Posterior vena cava (tissue), 2 donors: ENCODE results near the gene COX20. TPM values are rescaled to one million over a fixed set of nuclear protein-coding genes. Genes with fewer than 3 reads are reported as not detected.
"Not testable (repeated sequence)": the region's sequence is repeated elsewhere in the genome, so short reads cannot be mapped to it uniquely, and the experiment has no call there.

Experiments
- DNase-seq: peaks from one replicate; pipeline ENCODE4 v3.0.0-alpha.2; 2020; ENCODE audit warnings: low spot score
- intact Hi-C, 2 donors: fragments of 100-400 bp; cut with DNase I; formaldehyde crosslinking; loops; one replicate each; pipeline versions ENCODE4 v1.14.1 to v1.14.2; 2022 to 2023
- long read RNA-seq, 2 donors: library from polyadenylated mRNA; unstranded; transcript quantifications; one replicate each; pipeline ENCODE4 v2.0.0, GENCODE V29; 2020 to 2021
- total RNA-seq, 2 donors: library from RNA; stranded (reverse); fragmentation: NEBNext Ultra II Directional; extraction: Animal tissue kit (Norgen Biotek cat#: 25700); gene quantifications; one replicate each; pipeline ENCODE4 v1.2.1, GENCODE V29; 2021
- donor health status: DM: yes; HTN: yes; CAD: no.
- donor health status: DM: yes; HTN: yes; CAD: no.

The COX20 gene
- 10 to 100 TPM; 42.1 to 47.6 TPM for total RNA-seq
- long read RNA-seq, donor 1, transcript COX20-202 (3 exons, 1,005 nt), result minor isoform, 18 of 50 reads
- long read RNA-seq, donor 1, transcript COX20-203 (4 exons, 2,631 nt), result major isoform, 25 of 50 reads
- long read RNA-seq, donor 1, partial matches to known transcripts, result 0 of 50 reads
- long read RNA-seq, donor 1, other reads (novel, unspliced or antisense), result 4 of 50 reads
- long read RNA-seq, donor 2, transcript COX20-202 (3 exons, 1,005 nt), result minor isoform, 28 of 104 reads
- long read RNA-seq, donor 2, transcript COX20-203 (4 exons, 2,631 nt), result major isoform, 53 of 104 reads
- long read RNA-seq, donor 2, transcript COX20-204 (3 exons, 2,616 nt), result minor isoform, 8 of 104 reads
- long read RNA-seq, donor 2, partial matches to known transcripts, result 0 of 104 reads
- long read RNA-seq, donor 2, other reads (novel, unspliced or antisense), result 11 of 104 reads

- intact Hi-C loops, result loop anchor here in 1 of 2 donors (10.0 kb wide), 1 partner anchor 139 kb away; no protein-coding TSS in a partner anchor
Observed at GRCh38 chr1:244835276-244836134, at the start of gene COX20. TSS of gene COX20 (plus strand) at chr1:244835658. CDS start at chr1:244835715, 57 bp downstream.

DNA sequence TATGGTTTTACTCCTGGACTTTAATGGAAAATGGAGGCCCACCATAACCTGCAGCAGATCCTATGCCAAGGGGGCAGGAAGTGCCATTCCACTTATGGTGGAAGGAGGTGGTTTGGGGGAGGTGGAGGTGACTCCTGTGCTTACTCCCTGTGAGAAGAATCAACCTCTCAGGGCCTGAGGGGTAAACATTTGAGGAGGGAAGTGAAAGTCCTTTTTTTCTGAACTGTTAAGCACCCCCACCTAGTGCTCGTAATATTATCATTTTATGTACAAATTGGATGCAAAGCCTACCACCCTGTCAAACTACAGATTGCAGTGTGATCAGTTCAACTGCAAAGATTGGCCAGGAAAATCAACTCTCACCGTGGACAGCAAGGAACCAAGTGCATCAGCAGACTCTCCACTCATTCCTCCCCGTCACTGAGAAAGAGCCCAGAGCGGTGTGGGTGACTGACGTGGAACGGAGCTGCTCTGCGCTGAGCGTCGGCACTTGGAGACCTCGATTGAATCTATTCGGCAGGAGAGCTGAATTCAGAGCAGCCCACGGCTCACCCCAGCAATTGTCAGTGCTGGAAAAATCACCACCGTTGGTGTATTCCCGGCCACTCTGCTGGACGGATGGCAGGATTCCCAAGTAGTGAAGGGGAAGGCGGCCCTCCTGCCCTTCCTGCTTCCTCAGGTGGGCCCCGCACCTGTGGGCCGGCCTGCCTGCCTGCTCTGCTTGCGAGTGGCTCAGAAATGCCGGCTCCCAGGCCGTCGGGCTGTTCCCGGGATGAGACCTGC is 46.8 kb upstream of the COX20 start:
- intact Hi-C loops, result no loop called here
- DNase-seq, result peak; percentile 46

More at GRCh38 chr1:244835276-244836134, at the start of gene COX20:
- peak; percentile 97 for DNase-seq

- DNase-seq, result no peak
- intact Hi-C loops, result no loop called here
Observed at GRCh38 chr1:244789276-244789580, 46.2 kb upstream of the COX20 start.

DNA sequence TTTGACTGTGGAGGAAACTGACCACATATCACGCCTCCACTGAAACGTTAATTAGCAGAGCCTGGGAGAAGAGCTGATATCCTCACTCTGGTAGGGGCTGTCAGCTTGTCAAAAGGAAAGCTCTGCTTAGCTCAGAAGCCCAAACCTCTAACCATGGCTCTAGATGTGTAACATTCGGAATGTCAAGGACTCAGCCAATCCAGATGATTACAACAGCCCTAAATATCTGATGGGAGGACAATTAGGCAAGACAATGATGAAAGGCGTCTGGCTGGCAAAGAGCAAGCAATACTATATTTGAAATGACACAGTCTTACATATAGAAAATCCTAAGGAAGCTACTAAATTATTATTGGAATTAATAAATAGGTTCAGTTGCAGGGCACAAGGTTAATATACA is 45.7 kb upstream of the COX20 start:
- no peak for DNase-seq
- intact Hi-C loops, result no loop called here

DNA sequence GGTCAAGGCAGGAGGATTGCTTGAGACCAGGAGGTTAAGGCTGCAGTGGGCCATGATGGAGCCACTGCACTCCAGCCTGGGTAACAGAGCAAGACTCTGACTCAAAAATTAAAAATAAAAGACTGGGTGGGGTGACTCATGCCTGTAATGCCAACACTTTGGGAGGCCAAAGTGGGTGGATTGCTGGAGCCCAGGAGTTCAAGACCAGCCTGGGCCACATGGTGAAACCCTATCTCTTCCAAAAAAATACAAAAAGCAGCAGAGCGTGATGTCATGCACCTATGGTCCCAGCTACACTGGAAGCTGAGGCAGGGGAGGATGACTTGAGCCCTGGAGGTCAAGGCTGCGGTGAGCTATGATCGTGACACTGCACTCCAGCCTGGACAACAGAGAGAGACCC is 44.4 kb upstream of the COX20 start:
- intact Hi-C loops, result no loop called here
- peak; percentile 32 for DNase-seq

GRCh38 chr1:244792188-244792850 is 43.1 kb upstream of the COX20 start:
- intact Hi-C loops, result no loop called here
- DNase-seq, result peak; percentile 42

GRCh38 chr1:244794071-244794470 is 41.4 kb upstream of the COX20 start:
- peak; percentile 40 for DNase-seq
- intact Hi-C loops, result no loop called here

GRCh38 chr1:244794516-244794915 is 40.9 kb upstream of the COX20 start:
- intact Hi-C loops, result not testable (repeated sequence)

GRCh38 chr1:244796719-244797406 is 38.6 kb upstream of the COX20 start:
- DNase-seq, result peak; percentile 58
- intact Hi-C loops, result loop anchor here (5.0 kb wide), 2 partner anchors 190 to 195 kb away; no protein-coding TSS in a partner anchor

More at GRCh38 chr1:244794516-244794915, 40.9 kb upstream of the COX20 start:
- DNase-seq, result peak; percentile 5

GRCh38 chr1:244800821-244801220 is 34.6 kb upstream of the COX20 start:
- peak; percentile 58 for DNase-seq
- intact Hi-C loops, result no loop called here

DNA sequence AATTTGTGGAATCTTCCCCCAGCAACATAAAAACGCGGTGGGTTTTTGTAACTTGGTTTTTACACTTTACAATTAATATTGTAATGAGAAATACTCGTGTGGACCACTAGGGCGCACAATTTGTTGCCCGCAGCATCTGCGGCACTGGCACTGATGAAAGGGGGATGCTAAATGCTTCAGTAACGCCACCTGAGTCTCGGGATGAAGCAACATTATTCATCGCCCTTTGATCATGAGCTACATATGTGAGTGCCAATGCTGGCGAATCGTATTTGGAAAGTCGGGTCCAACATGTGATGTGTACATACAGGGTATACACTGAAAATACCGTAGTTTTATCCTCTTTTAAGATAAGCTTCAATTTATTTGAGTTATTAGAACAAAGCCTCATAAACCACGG is 34.2 kb upstream of the COX20 start:
- no peak for DNase-seq
- intact Hi-C loops, result no loop called here

DNA sequence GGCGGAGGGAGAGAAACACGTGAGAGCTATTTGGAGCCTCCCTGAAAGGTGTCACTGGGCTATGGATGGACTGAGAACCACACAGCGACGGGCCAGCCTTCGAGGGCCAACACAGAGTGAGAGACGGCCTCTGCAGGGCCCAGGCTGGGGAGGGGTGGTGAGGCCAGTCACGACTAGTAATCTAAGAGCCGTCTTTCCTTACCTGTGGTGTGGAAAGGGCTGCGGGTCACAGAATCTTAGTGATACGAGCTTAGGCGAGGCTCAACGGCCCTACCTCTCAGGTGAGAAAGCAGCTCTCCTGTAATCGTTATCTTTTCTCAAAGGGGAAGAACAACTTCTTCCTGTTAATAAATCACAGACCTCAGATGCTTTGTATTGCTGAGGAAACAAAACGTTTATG is 33.4 kb upstream of the COX20 start:
- DNase-seq, result peak; percentile 40
- intact Hi-C loops, result no loop called here

GRCh38 chr1:244802556-244803239 is 32.8 kb upstream of the COX20 start:
- DNase-seq, result peak; percentile 58
- intact Hi-C loops, result no loop called here

DNA sequence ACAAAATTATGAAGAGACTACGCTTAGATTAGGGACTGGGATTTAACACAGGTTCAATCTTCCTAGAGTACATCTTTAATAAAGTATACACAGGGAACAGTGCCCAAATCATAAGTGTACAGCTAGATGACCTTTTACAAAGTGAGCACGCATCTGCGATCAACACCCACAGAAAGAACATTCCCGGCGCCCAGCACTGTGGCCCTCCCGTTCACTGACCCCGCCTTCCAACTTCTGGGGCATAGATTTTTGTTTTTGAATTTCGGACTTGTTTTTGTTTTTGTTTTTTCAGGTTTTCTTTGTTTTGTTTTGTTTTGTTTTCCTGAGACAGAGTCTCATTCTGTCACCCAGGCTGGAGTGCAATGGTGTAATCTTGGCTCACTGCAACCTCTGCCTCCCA is 30.6 kb upstream of the COX20 start:
- peak; percentile 29 for DNase-seq
- intact Hi-C loops, result no loop called here

GRCh38 chr1:244807138-244807537 is 28.3 kb upstream of the COX20 start:
- intact Hi-C loops, result no loop called here

GRCh38 chr1:244810221-244810620 is 25.2 kb upstream of the COX20 start:
- intact Hi-C loops, result no loop called here
- DNase-seq, result no peak

More at GRCh38 chr1:244807138-244807537, 28.3 kb upstream of the COX20 start:
- DNase-seq, result no peak

- DNase-seq, result no peak
- intact Hi-C loops, result no loop called here
Observed at GRCh38 chr1:244813327-244813726, 22.1 kb upstream of the COX20 start.

DNA sequence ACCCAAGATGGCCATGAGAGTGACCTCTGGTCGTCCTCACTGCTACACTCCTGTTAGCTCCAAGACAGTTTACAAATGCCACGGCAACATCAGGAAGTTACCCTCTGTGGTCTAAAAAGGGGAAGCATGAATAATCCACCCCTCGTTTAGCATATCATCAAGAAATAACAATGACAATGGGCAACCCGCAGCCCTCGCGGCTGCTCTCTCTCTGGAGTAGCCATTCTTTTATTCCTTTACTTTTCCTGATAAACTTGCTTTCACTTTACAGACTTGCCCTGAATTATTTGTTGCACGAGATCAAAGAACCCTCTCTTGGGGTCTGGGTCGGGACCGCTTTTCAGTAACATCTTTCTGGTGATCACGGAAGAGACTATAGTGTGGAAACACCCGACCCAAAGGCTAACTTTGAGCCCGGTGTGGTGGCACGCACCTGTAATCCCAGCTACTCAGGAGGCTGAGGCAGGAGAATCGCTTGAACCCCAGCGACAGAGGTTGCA is 19.8 kb upstream of the COX20 start:
- intact Hi-C loops, result no loop called here
- DNase-seq, result no peak
